Measurements from ENCODE around the gene TENM3. TPM values are rescaled to one million over a fixed set of nuclear protein-coding genes. Genes with fewer than 3 reads are reported as not detected.

TENM3 gene
- total and polyA plus RNA-seq, 2 donors (not counting 3 experiments of a cell fraction or from before 2014, with no cell fraction given) = 3.2 to 6.2 TPM

DNA sequence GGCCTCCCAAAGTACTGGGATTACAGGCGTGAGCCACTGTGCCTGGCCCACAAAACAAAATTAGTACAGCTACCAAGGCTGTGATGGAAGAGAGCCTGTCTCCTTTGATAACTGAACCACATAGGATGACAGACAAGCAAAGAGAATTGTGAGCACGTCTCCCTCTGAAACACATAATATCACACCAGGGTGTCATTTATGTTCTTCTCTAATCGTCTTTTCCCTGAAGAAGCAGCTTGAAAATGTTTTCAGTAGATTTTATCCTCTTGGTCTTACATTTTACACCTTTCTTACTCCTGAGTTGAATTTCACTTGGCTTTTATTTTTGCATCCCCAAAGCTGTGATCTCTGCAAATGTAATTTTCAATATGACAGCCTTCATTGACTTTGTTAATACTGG, 67.8 kb downstream of the TENM3 start:
- no peak for DNase-seq (ENCODE audit: low read depth, low spot score)
- ChIA-PET CTCF (no interaction called here), POLR2A (no interaction called here)
- no peak overlapping the region for H3K27ac ChIP-seq (ENCODE audit: insufficient read depth, low read depth, low read length)
- no peak for FAIRE-seq
- H3K9me3 ChIP-seq (replicated peaks; ENCODE audit: control insufficient read depth, insufficient read depth, low read length) = no peaks in the 10 kb centered on the region
- BruUV-seq (replicated peaks) = no TSS peak
- no peaks in the 10 kb centered on the region for H3K79me2 ChIP-seq (ENCODE audit: control insufficient read depth, insufficient read depth, low read length)
- no peaks in the 10 kb centered on the region for H3K27me3 ChIP-seq (ENCODE audit: control insufficient read depth in 2 of 2, insufficient read depth in 2 of 2, low read length in 2 of 2)
- dilution Hi-C loops (cut with MboI; ENCODE audit: extremely low pct_ligation_motif_present, low sequenced_read_pairs) (no loop called here), intact Hi-C loops (cut with micrococcal nuclease) (no loop called here)
- no peak overlapping the region for H2AFZ ChIP-seq (ENCODE audit: low read depth, low read length)
- H4K20me1 ChIP-seq (replicated peaks; ENCODE audit: control insufficient read depth, extremely low read depth, insufficient read depth, low read length) = no peaks in the 10 kb centered on the region
- TF ChIP-seq, protein P1, sequence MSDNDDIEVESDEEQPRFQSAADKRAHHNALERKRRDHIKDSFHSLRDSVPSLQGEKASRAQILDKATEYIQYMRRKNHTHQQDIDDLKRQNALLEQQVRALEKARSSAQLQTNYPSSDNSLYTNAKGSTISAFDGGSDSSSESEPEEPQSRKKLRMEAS (IDR thresholded peaks at IDR 0.05; ENCODE audit: insufficient read depth, insufficient read length) = no peak
- no peak for TF ChIP-seq FOS (IDR thresholded peaks at IDR 0.05; ENCODE audit: borderline replicate concordance, insufficient read depth, low read length)
- TF ChIP-seq POLR2AphosphoS5 (IDR thresholded peaks at IDR 0.05; ENCODE audit: insufficient read depth, low read depth, low read length) = no peak
- no peak for TF ChIP-seq POLR2A (IDR thresholded peaks at IDR 0.05; ENCODE audit: low read depth, low read length)
- TF ChIP-seq, protein P2, sequence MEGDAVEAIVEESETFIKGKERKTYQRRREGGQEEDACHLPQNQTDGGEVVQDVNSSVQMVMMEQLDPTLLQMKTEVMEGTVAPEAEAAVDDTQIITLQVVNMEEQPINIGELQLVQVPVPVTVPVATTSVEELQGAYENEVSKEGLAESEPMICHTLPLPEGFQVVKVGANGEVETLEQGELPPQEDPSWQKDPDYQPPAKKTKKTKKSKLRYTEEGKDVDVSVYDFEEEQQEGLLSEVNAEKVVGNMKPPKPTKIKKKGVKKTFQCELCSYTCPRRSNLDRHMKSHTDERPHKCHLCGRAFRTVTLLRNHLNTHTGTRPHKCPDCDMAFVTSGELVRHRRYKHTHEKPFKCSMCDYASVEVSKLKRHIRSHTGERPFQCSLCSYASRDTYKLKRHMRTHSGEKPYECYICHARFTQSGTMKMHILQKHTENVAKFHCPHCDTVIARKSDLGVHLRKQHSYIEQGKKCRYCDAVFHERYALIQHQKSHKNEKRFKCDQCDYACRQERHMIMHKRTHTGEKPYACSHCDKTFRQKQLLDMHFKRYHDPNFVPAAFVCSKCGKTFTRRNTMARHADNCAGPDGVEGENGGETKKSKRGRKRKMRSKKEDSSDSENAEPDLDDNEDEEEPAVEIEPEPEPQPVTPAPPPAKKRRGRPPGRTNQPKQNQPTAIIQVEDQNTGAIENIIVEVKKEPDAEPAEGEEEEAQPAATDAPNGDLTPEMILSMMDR (IDR thresholded peaks at IDR 0.05; ENCODE audit: extremely low read depth in 1 of 2, insufficient read depth in 1 of 2, low read depth in 1 of 2, low read length in 2 of 2) = no peak
- no peak for TF ChIP-seq GATA2 (IDR thresholded peaks at IDR 0.05; ENCODE audit: insufficient read depth, insufficient read length, low read depth, low read length)
- TF ChIP-seq JUN (IDR thresholded peaks at IDR 0.05; ENCODE audit: borderline replicate concordance, insufficient read depth, insufficient read length, low read depth) = no peak
- TF ChIP-seq EZH2 (IDR thresholded peaks at IDR 0.05; ENCODE audit: borderline replicate concordance, low read depth, low read length, severe bottlenecking) = no peak
- no peak for TF ChIP-seq MYC (IDR thresholded peaks at IDR 0.05; ENCODE audit: low read depth, low read length)
- no peak overlapping the region for H3K9ac ChIP-seq (replicated peaks; ENCODE audit: extremely low read depth, insufficient read depth, low read length)
- no peak overlapping the region for H3K4me2 ChIP-seq (ENCODE audit: insufficient read depth, low read length)
- H3K4me1 ChIP-seq (ENCODE audit: control insufficient read depth, extremely low read depth, insufficient read depth, low read length) = no peaks in the 10 kb centered on the region
- H3K36me3 ChIP-seq (ENCODE audit: control insufficient read depth in 2 of 2, extremely low read depth in 1 of 2, insufficient read depth in 2 of 2, low read length in 2 of 2) = no peaks in the 10 kb centered on the region
- H3K4me3 ChIP-seq (replicated peaks in 1 of 3; ENCODE audit: insufficient read depth in 1 of 3, low read depth in 1 of 3, low read length in 3 of 3) = no peak overlapping the region
- no peaks in the 10 kb centered on the region for H3K9me1 ChIP-seq (replicated peaks; ENCODE audit: control insufficient read depth, extremely low read depth, insufficient read depth, low read length)
